CD4-positive, alpha-beta T cell treated with Interleukin-15 for 4 hours (primary cell): ENCODE data around the gene PCDHA10.
"Not testable (repeated sequence)": the region's sequence is repeated elsewhere in the genome, so short reads cannot be mapped to it uniquely, and the experiment has no call there.

Source experiments
- DNase-seq: peaks from one replicate; pipeline ENCODE4 v3.0.0-alpha.2; 2020; ENCODE audit warnings: low spot score

PCDHA10 gene

GRCh38 chr5:140855772-140856674, at the start of gene PCDHA10:
Gene PCDHA10, plus strand, starts transcription at chr5:140855897. Its CDS starts 152 bp downstream, at chr5:140856049.
- no peak for DNase-seq

GRCh38 chr5:140806834-140807775, 48.6 kb upstream of the PCDHA10 start, which contains the start of gene PCDHA4:
Gene PCDHA4, plus strand, starts transcription at chr5:140807068.
- no peak for DNase-seq

- not testable (repeated sequence) for DNase-seq
Observed at GRCh38 chr5:140808241-140808888, 47.3 kb upstream of the PCDHA10 start.

GRCh38 chr5:140808889-140809291, 46.8 kb upstream of the PCDHA10 start:
- no peak for DNase-seq

- no peak for DNase-seq
Observed at GRCh38 chr5:140821375-140822280, 34.1 kb upstream of the PCDHA10 start, which contains the start of gene PCDHA5. Gene PCDHA5, plus strand, starts transcription at chr5:140821613.

GRCh38 chr5:140822281-140822629, 33.4 kb upstream of the PCDHA10 start:
- DNase-seq: no peak

- not testable (repeated sequence) for DNase-seq
Observed at GRCh38 chr5:140822969-140823368, 32.7 kb upstream of the PCDHA10 start.

GRCh38 chr5:140823475-140823874, 32.2 kb upstream of the PCDHA10 start:
- DNase-seq: no peak

GRCh38 chr5:140827704-140828361, 27.9 kb upstream of the PCDHA10 start, which contains the start of gene PCDHA6:
Gene PCDHA6, plus strand, starts transcription at chr5:140827960. Its CDS starts 132 bp downstream, at chr5:140828092.
- DNase-seq: no peak

GRCh38 chr5:140828362-140828737, 27.3 kb upstream of the PCDHA10 start:
- DNase-seq: no peak

- DNase-seq: not testable (repeated sequence)
Observed at GRCh38 chr5:140829511-140830501, 25.9 kb upstream of the PCDHA10 start.

- no peak for DNase-seq
Observed at GRCh38 chr5:140833993-140834392, 21.7 kb upstream of the PCDHA10 start, which contains the start of gene PCDHA7. Gene PCDHA7, plus strand, starts transcription at chr5:140834269. Its CDS starts 115 bp downstream, at chr5:140834384.

- not testable (repeated sequence) for DNase-seq
Observed at GRCh38 chr5:140834439-140835008, 21.2 kb upstream of the PCDHA10 start.

- no peak for DNase-seq
Observed at GRCh38 chr5:140835622-140836510, 19.8 kb upstream of the PCDHA10 start.

- no peak for DNase-seq
Observed at GRCh38 chr5:140840978-140841962, 14.4 kb upstream of the PCDHA10 start, which contains the start of gene PCDHA8. Gene PCDHA8, plus strand, starts transcription at chr5:140841187. Its CDS starts 135 bp downstream, at chr5:140841322.
